Amygdala (tissue), 56 donors: ENCODE results near the gene SGPP1.
A peak's percentile ranks its signal among the peaks of the same experiment; 100 is the strongest.
"Not testable (repeated sequence)": the region's sequence is repeated elsewhere in the genome, so short reads cannot be mapped to it uniquely, and the experiment has no call there.

Experiments used
- DNase-seq, 56 donors: peaks; one replicate each; lab custom pipeline; 2025; lab: John Stamatoyannopoulos, UW

Gene SGPP1

GRCh38 chr14:63642656-63643382, 85.0 kb downstream of the SGPP1 start:
- no peak for DNase-seq

GRCh38 chr14:63642229-63642611, 85.6 kb downstream of the SGPP1 start:
- DNase-seq: peak in 55 of 56 donors; percentile 34 to 99 (median 88)

- peak; percentile 55 to 99 (median 98) for DNase-seq
Observed at GRCh38 chr14:63641473-63642228, 86.2 kb downstream of the SGPP1 start, which contains the start of gene WDR89. Gene WDR89, minus strand, starts transcription at chr14:63641871. Its CDS starts 41,929 bp downstream, at chr14:63599942.

GRCh38 chr14:63638493-63638892, 89.4 kb downstream of the SGPP1 start:
- no peak for DNase-seq

- DNase-seq: not testable (repeated sequence)
Observed at GRCh38 chr14:63636094-63636635, 91.7 kb downstream of the SGPP1 start.
